ENCODE results near the gene DMPK. TPM values are rescaled to one million over a fixed set of nuclear protein-coding genes. Genes with fewer than 3 reads are reported as not detected.
"Not testable (repeated sequence)": the region's sequence is repeated elsewhere in the genome, so short reads cannot be mapped to it uniquely, and the experiment has no call there.

Gene DMPK
- total RNA-seq, 2 donors from 2014 or later, result 31.7 to 42.4 TPM

DNA sequence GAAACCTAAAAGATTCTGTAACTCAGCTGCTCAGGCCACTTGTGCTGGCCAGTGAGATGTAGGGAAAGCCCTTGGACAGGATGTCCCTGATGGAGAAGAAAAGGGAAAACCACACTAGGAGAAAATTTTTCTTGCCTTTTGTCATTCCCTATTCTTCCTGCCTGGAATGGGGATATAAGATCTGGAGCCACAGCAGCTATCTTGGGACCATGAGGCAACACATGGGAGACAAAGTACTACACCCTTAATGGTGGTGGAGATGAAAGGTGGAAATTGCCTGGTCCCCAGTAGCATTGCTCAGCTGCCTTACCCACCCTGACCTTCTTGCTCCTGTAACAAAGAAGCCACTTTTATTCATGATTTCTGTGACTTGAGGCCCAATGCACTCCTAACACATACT lies 23.4 kb upstream of the DMPK start:
- Mint-ChIP-seq H3K4me1 (ENCODE audit: low read depth) (peaks cover 7% of the 10 kb centered on the region), H3K9me3 (no peaks in the 10 kb centered on the region), H3K36me3 (ENCODE audit: insufficient read depth in 2 of 2) (no peaks in the 10 kb centered on the region), H3K27ac (no peak overlapping the region), H3K4me3 (no peak overlapping the region), H3K27me3 (ENCODE audit: low read depth) (peaks cover 24% of the 10 kb centered on the region)
- no peak for ATAC-seq (replicated peaks in 1 of 2)
- no peak for DNase-seq

DNA sequence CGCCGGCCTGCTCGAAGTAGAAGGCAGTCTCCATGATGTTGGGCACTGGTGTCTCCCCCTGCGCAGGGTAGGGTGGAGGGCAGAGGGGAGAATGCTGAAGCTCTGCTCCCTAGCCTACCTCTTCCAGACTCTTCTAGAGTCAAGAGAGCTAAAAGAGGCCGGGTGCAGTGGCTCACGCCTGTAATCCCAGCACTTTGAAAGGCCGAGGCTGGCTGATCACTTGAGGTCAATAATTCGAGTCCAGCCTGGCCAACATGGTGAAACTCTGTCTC lies 22.6 kb upstream of the DMPK start:
- no peak overlapping the region for H3K27ac Mint-ChIP-seq
- ATAC-seq (replicated peaks in 1 of 2) (no peak), DNase-seq (no peak)
- H3K27me3 Mint-ChIP-seq (ENCODE audit: low read depth), result peaks cover 24% of the 10 kb centered on the region
- H3K9me3 Mint-ChIP-seq, result no peaks in the 10 kb centered on the region
- H3K4me1 Mint-ChIP-seq (ENCODE audit: low read depth), result peaks cover 7% of the 10 kb centered on the region
- H3K4me3 Mint-ChIP-seq, result no peak overlapping the region
- no peaks in the 10 kb centered on the region for H3K36me3 Mint-ChIP-seq (ENCODE audit: insufficient read depth in 2 of 2)

DNA sequence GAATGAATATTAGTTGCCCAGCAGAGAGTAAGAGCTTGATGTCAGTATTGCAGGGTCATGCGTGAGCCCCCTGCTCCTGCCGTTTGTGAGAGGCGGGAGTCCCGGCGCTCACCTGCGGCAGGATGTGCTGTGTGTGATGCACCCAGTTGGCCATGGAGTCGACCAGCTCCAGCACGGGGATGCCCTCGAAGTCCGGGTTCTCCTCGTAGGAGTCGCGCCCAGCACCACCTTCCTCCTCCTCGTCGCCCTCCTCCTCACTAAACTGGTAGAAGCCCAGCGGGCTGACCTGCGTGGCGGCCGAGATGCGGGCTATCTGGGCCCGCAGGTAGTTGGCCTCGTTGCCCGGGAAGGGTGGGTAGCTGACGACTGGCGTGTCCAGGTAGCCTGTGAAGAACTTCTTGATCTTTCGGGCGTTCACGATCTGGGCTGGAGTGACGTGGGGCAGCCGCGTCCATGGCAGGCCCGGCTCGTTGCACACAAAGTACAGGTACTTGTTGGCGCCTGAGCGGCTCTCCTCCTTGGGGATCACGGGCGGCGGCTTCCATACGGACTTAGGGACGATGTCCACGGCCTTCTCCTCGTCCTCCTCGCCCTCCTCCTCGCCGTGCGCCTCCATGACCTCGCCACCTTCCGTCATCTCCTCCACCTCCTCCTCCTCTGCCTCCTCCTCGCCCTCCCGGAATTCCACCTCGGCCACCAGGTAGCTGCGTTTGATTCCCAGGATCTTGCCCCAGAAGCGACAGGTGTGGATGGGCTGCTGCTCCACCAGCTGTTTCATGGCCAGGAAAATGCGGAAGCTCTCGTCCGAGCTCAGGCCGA lies 22.1 kb upstream of the DMPK start:
- H3K36me3 Mint-ChIP-seq (ENCODE audit: insufficient read depth in 2 of 2), result no peaks in the 10 kb centered on the region
- ATAC-seq (replicated peaks in 1 of 2) (no peak), DNase-seq (no peak)
- H3K27me3 Mint-ChIP-seq (ENCODE audit: low read depth), result peaks cover 25% of the 10 kb centered on the region
- peaks cover 2% of the 10 kb centered on the region for H3K4me1 Mint-ChIP-seq (ENCODE audit: low read depth)
- no peak overlapping the region for H3K27ac Mint-ChIP-seq
- no peaks in the 10 kb centered on the region for H3K9me3 Mint-ChIP-seq
- H3K4me3 Mint-ChIP-seq, result no peak overlapping the region

DNA sequence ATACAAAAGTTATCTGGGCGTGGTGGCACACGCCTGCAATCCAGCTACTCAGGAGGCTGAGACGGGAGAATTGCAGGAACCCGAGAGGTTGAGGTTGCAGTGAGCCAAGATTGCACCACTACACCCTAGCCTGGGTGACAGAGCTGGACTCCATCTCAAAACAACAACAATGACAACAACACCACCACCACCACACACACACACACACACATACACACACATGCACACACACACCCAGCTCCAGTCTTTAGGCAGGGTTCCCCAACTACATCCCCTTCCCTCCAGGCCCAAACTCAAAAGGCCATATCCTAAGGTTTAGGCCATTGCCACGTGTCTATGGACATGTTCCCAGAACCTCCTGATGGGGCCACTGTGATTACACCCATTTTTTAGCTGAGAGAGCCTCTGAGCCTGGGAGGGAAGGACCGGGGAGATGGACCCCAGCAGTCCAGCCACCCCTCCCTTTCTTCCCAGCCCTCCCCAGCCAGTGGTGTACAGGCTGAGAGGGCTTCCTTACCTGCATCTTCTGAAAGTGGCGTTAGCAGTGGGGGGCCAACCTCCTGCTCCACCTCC lies 19.4 kb upstream of the DMPK start:
- ATAC-seq (replicated peaks in 1 of 2) (no peak), DNase-seq (no peak)
- peaks cover 44% of the 10 kb centered on the region for H3K27me3 Mint-ChIP-seq (ENCODE audit: low read depth)
- H3K9me3 Mint-ChIP-seq, result no peaks in the 10 kb centered on the region
- no peaks in the 10 kb centered on the region for H3K36me3 Mint-ChIP-seq (ENCODE audit: insufficient read depth in 2 of 2)
- H3K4me1 Mint-ChIP-seq (ENCODE audit: low read depth), result peaks cover 11% of the 10 kb centered on the region
- H3K27ac Mint-ChIP-seq, result no peak overlapping the region
- H3K4me3 Mint-ChIP-seq, result no peak overlapping the region

DNA sequence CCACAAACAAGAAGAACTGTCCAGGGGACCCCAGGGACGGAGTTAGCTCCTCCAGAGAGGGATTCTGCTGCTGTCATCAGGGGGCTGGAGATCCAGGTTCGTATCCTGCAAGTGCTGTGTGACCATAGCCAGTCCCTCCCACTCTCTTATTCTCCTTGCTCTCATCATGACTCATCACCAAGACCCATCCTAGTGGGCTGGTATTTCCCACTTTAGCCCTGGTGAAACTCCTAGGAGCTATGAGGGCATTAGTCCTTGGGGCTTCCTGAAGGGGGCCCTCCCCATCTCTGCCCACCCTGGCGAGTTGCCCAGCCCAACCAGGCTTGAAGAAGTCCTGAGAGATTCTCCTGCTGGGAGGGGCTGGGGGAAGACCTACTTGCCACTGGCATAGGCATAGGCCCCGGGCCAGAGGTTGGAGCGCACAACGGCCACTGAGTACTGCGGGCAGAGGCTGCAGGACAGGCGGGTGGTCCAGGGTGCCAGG lies 17.8 kb upstream of the DMPK start:
- no peak for ATAC-seq (replicated peaks in 1 of 2)
- DNase-seq, result no peak
- Mint-ChIP-seq H3K36me3 (ENCODE audit: insufficient read depth in 2 of 2) (no peaks in the 10 kb centered on the region), H3K4me1 (ENCODE audit: low read depth) (peaks cover 11% of the 10 kb centered on the region), H3K9me3 (no peaks in the 10 kb centered on the region), H3K27me3 (ENCODE audit: low read depth) (peaks cover 52% of the 10 kb centered on the region), H3K4me3 (no peak overlapping the region), H3K27ac (no peak overlapping the region)

DNA sequence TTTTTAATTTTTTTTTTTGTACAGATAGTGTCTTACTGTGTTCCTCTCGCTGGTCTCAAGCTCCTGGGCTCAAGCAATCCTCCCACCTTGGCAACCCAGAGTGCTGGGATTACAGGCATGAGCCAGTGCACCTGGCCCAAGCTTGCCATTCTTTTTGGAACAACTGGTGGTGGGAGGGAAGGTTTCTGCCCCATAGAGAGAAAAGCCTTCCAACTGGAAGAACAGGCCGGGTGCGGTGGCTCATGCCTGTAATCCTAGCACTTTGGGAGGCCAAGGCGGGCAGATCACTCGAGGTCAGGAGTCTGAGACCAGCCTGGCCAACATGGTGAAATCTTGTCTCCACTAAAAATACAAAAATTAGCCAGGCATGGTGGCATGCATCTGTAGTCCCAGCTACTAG lies 17.3 kb upstream of the DMPK start:
- not testable (repeated sequence) for DNase-seq; H3K36me3 Mint-ChIP-seq (ENCODE audit: insufficient read depth in 2 of 2); ATAC-seq (replicated peaks in 1 of 2); H3K27ac Mint-ChIP-seq; H3K9me3 Mint-ChIP-seq; H3K4me3 Mint-ChIP-seq
- Mint-ChIP-seq H3K4me1 (ENCODE audit: low read depth) (peaks cover 11% of the 10 kb centered on the region), H3K27me3 (ENCODE audit: low read depth) (peaks cover 58% of the 10 kb centered on the region)

DNA sequence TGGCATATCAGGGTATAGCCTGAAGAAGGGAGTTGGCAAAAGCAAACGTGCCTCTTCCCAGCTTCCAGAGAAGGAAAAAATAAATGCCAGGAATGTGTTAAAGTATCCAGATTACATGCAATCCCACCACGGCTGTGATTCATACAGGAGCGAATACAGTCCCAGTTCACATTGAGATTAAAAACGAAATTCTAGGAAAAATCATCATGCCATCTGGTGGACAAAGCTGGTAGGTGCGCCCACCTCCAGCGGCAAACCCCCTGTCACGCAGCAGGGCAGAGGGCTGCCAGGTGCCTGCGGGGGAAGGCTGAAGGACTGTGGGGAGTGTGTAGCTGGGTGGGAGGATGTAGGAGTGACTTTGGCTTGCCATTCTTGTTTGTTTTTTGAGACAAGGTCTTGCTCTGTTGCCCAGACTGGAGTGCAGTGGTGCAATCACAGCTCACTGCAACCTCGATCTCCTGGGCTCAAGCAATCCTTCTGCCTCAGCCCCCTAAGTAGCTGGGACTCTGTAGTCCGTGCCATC lies 16.8 kb upstream of the DMPK start:
- peaks cover 12% of the 10 kb centered on the region for H3K4me1 Mint-ChIP-seq (ENCODE audit: low read depth)
- H3K4me3 Mint-ChIP-seq, result no peak overlapping the region
- ATAC-seq (replicated peaks in 1 of 2) (peak; percentile 75 to 82), DNase-seq (peak; percentile 60 to 61)
- H3K27ac Mint-ChIP-seq, result no peak overlapping the region
- H3K9me3 Mint-ChIP-seq, result no peaks in the 10 kb centered on the region
- H3K36me3 Mint-ChIP-seq (ENCODE audit: insufficient read depth in 2 of 2), result no peaks in the 10 kb centered on the region
- H3K27me3 Mint-ChIP-seq (ENCODE audit: low read depth), result peaks cover 61% of the 10 kb centered on the region

DNA sequence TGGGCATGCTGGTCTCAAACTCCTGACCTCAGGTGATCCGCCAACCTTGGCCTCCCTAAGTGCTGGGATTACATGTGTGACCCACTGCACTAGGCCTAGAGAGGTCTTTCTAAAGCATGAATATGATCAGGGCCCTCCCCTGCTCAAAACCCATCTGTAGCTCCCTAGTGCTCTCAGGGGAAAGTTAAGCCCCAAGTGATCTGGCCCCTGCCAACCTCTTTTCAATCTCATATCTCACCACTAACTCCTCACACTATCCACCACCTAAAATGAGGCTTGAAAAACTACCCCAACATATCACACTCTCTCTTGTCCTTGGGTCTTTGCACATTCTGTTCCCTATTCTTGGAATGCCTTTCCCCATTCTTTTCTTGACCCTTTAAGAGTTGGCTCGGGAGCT lies 12.3 kb upstream of the DMPK start:
- H3K27me3 Mint-ChIP-seq (ENCODE audit: low read depth), result peaks cover 49% of the 10 kb centered on the region
- peaks cover 44% of the 10 kb centered on the region for H3K4me1 Mint-ChIP-seq (ENCODE audit: low read depth)
- no peak for DNase-seq
- peaks cover 3 to 7% of the 10 kb centered on the region in 2 donors for H3K36me3 Mint-ChIP-seq (ENCODE audit: insufficient read depth in 2 of 2)
- no peaks in the 10 kb centered on the region for H3K9me3 Mint-ChIP-seq
- no peak for ATAC-seq (replicated peaks in 1 of 2)
- H3K27ac Mint-ChIP-seq, result no peak overlapping the region
- no peak overlapping the region for H3K4me3 Mint-ChIP-seq

DNA sequence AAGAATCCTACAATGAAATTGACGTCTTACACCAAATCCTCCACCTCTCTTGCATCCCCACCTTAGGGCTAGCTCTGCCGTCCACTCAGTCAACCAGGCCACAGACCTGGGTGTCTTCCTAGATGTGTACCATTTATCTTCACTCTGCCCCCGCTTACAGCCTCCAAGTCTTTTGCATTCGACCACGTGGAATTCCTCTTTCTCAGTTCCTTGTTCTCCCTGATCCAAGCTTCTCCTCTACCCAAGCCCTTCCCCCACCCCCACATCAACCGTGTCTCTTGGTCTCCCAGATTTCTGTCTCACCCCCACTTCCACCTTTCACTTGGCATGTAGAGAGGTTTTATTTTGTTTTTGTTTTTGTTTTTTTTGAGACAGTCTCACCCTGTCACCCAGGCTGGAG lies 11.6 kb upstream of the DMPK start:
- ATAC-seq (replicated peaks in 1 of 2) (no peak), DNase-seq (no peak)
- peaks cover 39% of the 10 kb centered on the region for H3K4me1 Mint-ChIP-seq (ENCODE audit: low read depth)
- no peak overlapping the region for H3K27ac Mint-ChIP-seq
- H3K36me3 Mint-ChIP-seq (ENCODE audit: insufficient read depth in 2 of 2), result peaks cover 9 to 14% of the 10 kb centered on the region in 2 donors
- H3K9me3 Mint-ChIP-seq, result no peaks in the 10 kb centered on the region
- peaks cover 44% of the 10 kb centered on the region for H3K27me3 Mint-ChIP-seq (ENCODE audit: low read depth)
- H3K4me3 Mint-ChIP-seq, result no peak overlapping the region

DNA sequence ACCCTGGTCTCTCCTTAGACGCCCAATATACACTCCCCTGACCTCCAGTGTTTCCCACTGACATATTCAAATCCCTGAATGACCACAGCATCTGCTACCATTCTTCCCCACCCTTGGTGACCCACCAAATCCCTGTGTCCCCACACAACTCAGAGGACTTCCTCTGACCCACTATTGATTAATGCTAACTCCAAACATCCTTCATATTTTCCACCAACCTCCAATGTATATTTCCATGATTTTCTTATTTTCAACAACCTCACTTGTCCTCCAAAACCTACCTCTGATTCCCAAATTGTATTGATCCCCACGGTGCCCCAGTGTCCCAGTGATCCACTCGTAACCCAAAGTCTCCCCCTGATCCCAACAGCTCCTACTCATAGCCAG lies 10.9 kb upstream of the DMPK start:
- Mint-ChIP-seq H3K9me3 (no peaks in the 10 kb centered on the region), H3K4me3 (peak overlapping the region; percentile 62 to 69), H3K27me3 (ENCODE audit: low read depth) (peaks cover 36% of the 10 kb centered on the region), H3K27ac (peak overlapping the region; percentile 54), H3K36me3 (ENCODE audit: insufficient read depth in 2 of 2) (peaks cover 11 to 21% of the 10 kb centered on the region in 2 donors), H3K4me1 (ENCODE audit: low read depth) (peaks cover 33% of the 10 kb centered on the region)
- DNase-seq (no peak), ATAC-seq (replicated peaks in 1 of 2) (no peak)

DNA sequence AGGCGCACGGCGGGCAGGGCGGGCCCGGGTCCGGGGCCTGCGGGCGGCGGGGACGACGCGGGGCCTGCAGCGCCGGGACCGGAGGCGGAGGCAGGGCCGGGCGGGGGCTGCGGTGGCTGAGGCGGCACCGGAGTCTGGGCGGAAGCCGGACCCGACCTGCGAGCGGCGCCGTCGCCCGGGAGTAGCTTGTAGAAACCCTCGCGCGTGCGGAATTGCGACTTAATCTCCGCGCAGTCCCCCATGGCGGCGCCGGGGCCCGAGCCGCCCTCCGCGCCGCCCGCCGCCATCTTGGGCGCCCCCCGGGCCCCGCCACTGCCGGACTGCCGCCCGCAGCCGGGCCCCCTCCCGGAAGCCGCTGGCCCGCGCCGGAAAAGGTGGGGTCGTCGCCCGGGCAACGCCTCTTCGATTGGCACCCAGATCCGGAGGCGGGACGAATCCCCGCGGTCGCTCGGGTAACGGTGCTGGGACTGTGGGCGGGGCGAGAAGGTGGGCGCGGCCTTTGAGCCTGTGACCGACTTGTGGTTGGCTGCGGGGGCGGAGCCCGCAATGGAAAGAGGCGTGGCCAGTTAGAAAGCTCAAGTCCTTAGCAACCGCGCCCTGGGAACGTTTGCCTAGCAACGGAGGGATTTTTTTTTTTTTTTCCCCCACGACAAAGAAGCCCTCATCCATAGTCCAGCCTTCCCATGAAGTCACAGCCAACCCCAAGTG lies 10.3 kb upstream of the DMPK start, which contains the start of gene DMWD:
DMWD (minus strand) TSS at position 376 of the 708 bp plus-strand sequence; CDS start at position 287, 89 bp downstream.
- H3K4me1 Mint-ChIP-seq (ENCODE audit: low read depth), result peaks cover 33% of the 10 kb centered on the region
- H3K27me3 Mint-ChIP-seq (ENCODE audit: low read depth), result peaks cover 31% of the 10 kb centered on the region
- H3K9me3 Mint-ChIP-seq, result no peaks in the 10 kb centered on the region
- H3K4me3 Mint-ChIP-seq, result peak within 1 kb of the TSS; percentile 87 to 93
- H3K36me3 Mint-ChIP-seq (ENCODE audit: insufficient read depth in 2 of 2), result peaks cover 13 to 26% of the 10 kb centered on the region in 2 donors
- DNase-seq, result peak; percentile 100
- peak within 1 kb of the TSS; percentile 54 for H3K27ac Mint-ChIP-seq
- ATAC-seq (replicated peaks in 1 of 2), result peak; percentile 95

DNA sequence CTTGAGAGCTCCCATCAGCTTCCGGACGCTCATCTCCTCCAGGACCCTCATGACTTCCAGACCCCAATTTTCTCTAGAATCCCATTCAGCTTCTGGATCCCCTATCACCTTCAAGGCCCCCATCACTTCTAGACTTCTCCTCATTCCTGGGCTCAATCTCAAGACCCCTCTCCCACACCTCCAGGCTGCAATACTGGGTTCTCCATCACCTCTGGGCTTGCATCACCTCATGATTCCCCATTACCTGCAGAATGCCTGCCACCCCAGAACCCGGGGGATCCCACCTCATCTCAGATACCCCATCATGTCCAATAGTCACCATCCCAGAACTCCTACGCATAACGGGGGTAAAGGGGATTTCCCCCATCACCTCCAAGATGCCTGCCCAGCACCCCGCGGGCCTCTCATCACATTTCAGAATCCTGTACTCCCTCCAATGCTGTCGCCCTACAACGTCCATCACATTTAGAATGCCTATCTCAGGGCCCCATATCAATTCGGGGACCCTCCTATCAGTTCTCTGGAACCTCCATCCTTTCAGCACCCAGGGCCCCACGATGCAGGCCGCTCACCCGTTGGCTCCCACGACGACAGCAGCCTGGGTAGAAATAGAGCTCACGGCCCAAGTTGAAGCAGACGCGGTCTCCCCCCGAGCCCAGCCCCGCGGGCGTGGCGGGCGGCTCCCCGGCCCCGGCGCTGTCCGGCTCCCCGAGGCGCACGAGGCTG lies 9.6 kb upstream of the DMPK start:
- Mint-ChIP-seq H3K9me3 (no peaks in the 10 kb centered on the region), H3K27ac (peak overlapping the region; percentile 52), H3K36me3 (ENCODE audit: insufficient read depth in 2 of 2) (peaks cover 13 to 29% of the 10 kb centered on the region in 2 donors), H3K4me1 (ENCODE audit: low read depth) (peaks cover 33% of the 10 kb centered on the region), H3K27me3 (ENCODE audit: low read depth) (peaks cover 29% of the 10 kb centered on the region), H3K4me3 (peak overlapping the region; percentile 87 to 93)
- DNase-seq (no peak), ATAC-seq (replicated peaks in 1 of 2) (peak in 1 of 2 donors; percentile 3)

All from activated T-cell treated with anti-CD3 and anti-CD28 coated beads, Interleukin-2, amount 50 U/mL, for 72 hours (primary cell).